Heart left ventricle (tissue), 13 donors: ENCODE measurements around the gene HIP1.
"Not testable (repeated sequence)": the region's sequence is repeated elsewhere in the genome, so short reads cannot be mapped to it uniquely, and the experiment has no call there.

ENCODE experiments used
- POLR2A ChIP-seq, 2 donors: fragments of 450-650 bp; IDR thresholded peaks; one replicate each; pipeline ENCODE4 v1.6.1; 2017; ENCODE audit warnings: antibody characterized with exemption in 2 of 2, mild to moderate bottlenecking in 2 of 2, moderate library complexity in 2 of 2
- TF ChIP-seq, protein P1 (sequence below), 12 donors: fragments of 200-600 bp; sonication (generic) in 4 of 12; IDR thresholded peaks; one replicate each; pipeline versions ENCODE4 v1.5.0 to v1.8.0; 2018 to 2022; ENCODE audit warnings: antibody characterized with exemption in 12 of 12, mild to moderate bottlenecking in 5 of 12
- donor health status: ischemic (EF 13 %, LVEDD 7.1; RV severe dilation, severe dysfunction).
- donor health status: DM: no; HTN: yes; CAD: no.
- donor health status: DM: no; HTN: no; CAD: no.
- donor health status: ischemic (EF 25% LVEDD 6.9; RV normal size, moderate dysfunction).
- donor health status: ischemic (EF 25% LVEDD 5.7; RV mildly dilated, moderate dysfunction).
- donor health status: ischemic (EF 35%, LVEDD 5.7; RV mildly dilated, moderate dysfunction).
- donor health status: nonischemic (EF 11% LVEDD 7.7; RV severe dilation, severe dysfunction).
- donor health status: DM: yes; HTN: yes; CAD: no.
- donor health status: PGD.
- donor health status: ischemic (EF 29% LVEDD 5.4; RV normal size, mild dysfunction).
- donor health status: nonischemic (EF 23%, LVEDD 6.1; RV moderate dilation, normal function).

- TF ChIP-seq, protein P1, sequence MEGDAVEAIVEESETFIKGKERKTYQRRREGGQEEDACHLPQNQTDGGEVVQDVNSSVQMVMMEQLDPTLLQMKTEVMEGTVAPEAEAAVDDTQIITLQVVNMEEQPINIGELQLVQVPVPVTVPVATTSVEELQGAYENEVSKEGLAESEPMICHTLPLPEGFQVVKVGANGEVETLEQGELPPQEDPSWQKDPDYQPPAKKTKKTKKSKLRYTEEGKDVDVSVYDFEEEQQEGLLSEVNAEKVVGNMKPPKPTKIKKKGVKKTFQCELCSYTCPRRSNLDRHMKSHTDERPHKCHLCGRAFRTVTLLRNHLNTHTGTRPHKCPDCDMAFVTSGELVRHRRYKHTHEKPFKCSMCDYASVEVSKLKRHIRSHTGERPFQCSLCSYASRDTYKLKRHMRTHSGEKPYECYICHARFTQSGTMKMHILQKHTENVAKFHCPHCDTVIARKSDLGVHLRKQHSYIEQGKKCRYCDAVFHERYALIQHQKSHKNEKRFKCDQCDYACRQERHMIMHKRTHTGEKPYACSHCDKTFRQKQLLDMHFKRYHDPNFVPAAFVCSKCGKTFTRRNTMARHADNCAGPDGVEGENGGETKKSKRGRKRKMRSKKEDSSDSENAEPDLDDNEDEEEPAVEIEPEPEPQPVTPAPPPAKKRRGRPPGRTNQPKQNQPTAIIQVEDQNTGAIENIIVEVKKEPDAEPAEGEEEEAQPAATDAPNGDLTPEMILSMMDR (IDR thresholded peaks at IDR 0.05), result not testable (repeated sequence)
- TF ChIP-seq POLR2A (IDR thresholded peaks at IDR 0.05), result not testable (repeated sequence)
Measured at GRCh38 chr7:75602831-75603230, 135.9 kb downstream of the HIP1 start.
